Coronary artery (tissue), 2 donors: Measurements from ENCODE around the gene CX3CL1.

Source experiments
- DNase-seq: peaks from one replicate; pipeline ENCODE4 v3.0.0-alpha.2; 2017; ENCODE audit warnings: low spot score
- H3K27ac ChIP-seq, 2 donors: fragments of 200-600 bp; sonication (generic); one replicate each; pipeline ENCODE4 v1.5.1; 2016 to 2019
- H3K4me3 ChIP-seq: fragments of 200-600 bp; sonication (generic); 2 replicates; pipeline ENCODE4 v1.5.1; 2016; ENCODE audit warnings: mild to moderate bottlenecking, moderate library complexity
- CTCF ChIP-seq: fragments of 200-600 bp; sonication (generic); IDR thresholded peaks from one replicate; pipeline ENCODE4 v1.5.1; 2019; ENCODE audit warnings: antibody characterized with exemption

Gene CX3CL1

GRCh38 chr16:57383276-57384247, 11.3 kb downstream of the CX3CL1 start:
- no peak for TF ChIP-seq CTCF
- Histone ChIP-seq H3K27ac (peak overlapping the region; percentile 64 to 69), H3K4me3 (no peak overlapping the region)
- DNase-seq = no peak

GRCh38 chr16:57384248-57385070, 12.2 kb downstream of the CX3CL1 start:
- no peak for DNase-seq
- Histone ChIP-seq H3K4me3 (no peak overlapping the region), H3K27ac (peak overlapping the region; percentile 64 to 69)
- TF ChIP-seq CTCF = no peak

DNA sequence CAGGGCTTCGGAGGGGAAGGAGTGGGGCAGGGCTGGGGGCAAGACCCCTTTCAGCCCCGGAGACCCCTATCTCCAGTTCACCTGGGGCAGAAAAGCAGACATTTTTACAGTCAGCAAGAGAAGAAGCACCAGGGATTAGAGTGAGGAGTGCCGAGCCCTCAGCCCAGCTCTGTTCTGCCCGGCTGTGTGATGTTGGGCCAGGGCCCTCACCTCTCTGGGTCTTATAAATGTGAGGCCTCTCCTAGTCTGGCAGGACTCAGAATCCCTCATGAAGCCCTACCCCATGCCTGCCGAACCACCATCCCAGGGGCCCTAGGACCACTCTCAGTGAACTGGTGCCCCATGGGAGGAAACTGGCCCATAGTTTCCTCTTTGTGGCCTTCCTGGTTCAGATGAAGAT, 12.8 kb downstream of the CX3CL1 start:
- DNase-seq = no peak
- H3K27ac ChIP-seq = no peak overlapping the region
- H3K4me3 ChIP-seq = no peak overlapping the region
- no peak for TF ChIP-seq CTCF

- TF ChIP-seq CTCF = no peak
- DNase-seq = no peak
- Histone ChIP-seq H3K4me3 (no peak overlapping the region), H3K27ac (no peak overlapping the region)
Measured at GRCh38 chr16:57386381-57386951, 14.2 kb downstream of the CX3CL1 start.

GRCh38 chr16:57387598-57388354, 15.5 kb downstream of the CX3CL1 start:
- no peak overlapping the region for H3K27ac ChIP-seq
- H3K4me3 ChIP-seq = no peak overlapping the region
- no peak for TF ChIP-seq CTCF
- no peak for DNase-seq

DNA sequence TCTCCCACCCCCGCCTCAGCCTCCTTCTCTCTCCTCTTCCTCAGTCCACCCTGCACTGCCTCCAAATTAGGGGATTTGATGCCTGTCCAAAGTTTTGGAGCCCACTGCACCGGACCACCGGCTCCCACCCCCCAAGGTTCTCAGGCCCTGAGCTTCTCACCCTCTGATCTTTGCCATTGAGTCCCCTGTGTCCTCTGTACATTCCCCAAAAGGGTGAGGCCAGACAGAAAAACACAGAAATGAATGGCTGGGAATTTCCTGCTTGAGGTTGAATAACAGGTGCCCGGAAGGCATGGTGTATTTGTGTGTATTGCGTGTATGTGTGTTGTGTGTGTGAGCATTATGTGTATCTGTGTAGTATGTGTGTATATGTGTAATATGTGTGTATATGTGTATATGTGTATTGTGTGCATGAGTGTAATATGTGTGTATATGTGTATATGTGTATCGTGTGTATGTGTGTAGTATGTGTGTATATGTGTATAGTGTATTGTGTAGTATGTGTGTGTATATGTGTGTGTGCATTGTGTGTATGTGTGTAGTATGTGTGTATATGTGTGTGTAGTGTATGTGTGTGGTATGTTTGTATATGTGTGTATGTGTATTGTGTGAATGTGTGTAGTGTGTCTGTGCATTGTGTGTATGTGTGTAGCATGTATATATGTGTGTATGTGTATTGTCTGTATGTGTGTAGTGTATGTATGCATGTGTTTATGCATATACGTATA, 16.2 kb downstream of the CX3CL1 start:
- TF ChIP-seq CTCF = no peak
- no peak for DNase-seq
- Histone ChIP-seq H3K27ac (no peak overlapping the region), H3K4me3 (no peak overlapping the region)
